Testis (tissue), 3 donors: Measurements from ENCODE around the gene ANKRD44. TPM values are rescaled to one million over a fixed set of nuclear protein-coding genes. Genes with fewer than 3 reads are reported as not detected.

Experiments used
- DNase-seq: peaks from one replicate; pipeline ENCODE4 v3.0.0-alpha.2; 2019
- H3K27ac ChIP-seq, 2 donors: fragments of 200-600 bp; sonication (generic); one replicate each; pipeline ENCODE4 v1.5.1; 2019
- H3K27me3 ChIP-seq: fragments of 200-600 bp; sonication (generic); one replicate; pipeline ENCODE4 v1.5.1; 2019
- H3K36me3 ChIP-seq: fragments of 200-600 bp; sonication (generic); one replicate; pipeline ENCODE4 v1.5.1; 2017; ENCODE audit warnings: low read depth; ENCODE audit errors: missing control alignments
- H3K4me1 ChIP-seq: fragments of 200-600 bp; sonication (generic); one replicate; pipeline ENCODE4 v1.5.1; 2019
- H3K4me3 ChIP-seq, 2 donors: fragments of 200-600 bp; sonication (generic); one replicate each; pipeline ENCODE4 v1.5.1; 2017 to 2019
- H3K9me3 ChIP-seq: fragments of 200-600 bp; sonication (generic); one replicate; pipeline ENCODE4 v1.5.1; 2017
- POLR2A ChIP-seq: fragments of 450-650 bp; IDR thresholded peaks from one replicate; pipeline ENCODE4 v1.6.1; 2017; ENCODE audit warnings: antibody characterized with exemption, mild to moderate bottlenecking, moderate library complexity
- WGBS, 2 donors: methylation state at CpG; one replicate each; pipeline ENCODE4 v1.1.5; 2018; 5-methylcytosine and 5-hydroxymethylcytosine counted together
- intact Hi-C: fragments of 100-400 bp; cut with DNase I; formaldehyde crosslinking; loops from one replicate; pipeline ENCODE4 v1.15.1; 2023; ENCODE audit warnings: low total_unique reads
- polyA plus RNA-seq: library from polyadenylated mRNA; stranded (reverse); fragments of 350-450 nt; fragmentation: Illumina TruSeq; extraction: RNeasy Lipid Tissue Mini Kit (QIAGEN cat#74804); gene quantifications from one replicate; pipeline ENCODE4 v1.2.3, GENCODE V29; 2014; ENCODE audit warnings: low read depth, low replicate concordance; ENCODE audit not compliant: insufficient read depth
- total RNA-seq, 2 donors: library from RNA; depleted of rRNA; stranded (reverse); fragments of >200 nt; gene quantifications; one replicate each; pipeline ENCODE4 v1.2.3, GENCODE V29; 2016
- TF ChIP-seq, protein P1 (sequence below), 3 experiments: fragments of 450-650 bp in 2 of 3; fragments of 200-600 bp in 1 of 3; sonication (generic) in 1 of 3; IDR thresholded peaks; one replicate each; pipeline ENCODE4 v1.5.1; 2016 to 2019; ENCODE audit warnings: antibody characterized with exemption in 3 of 3, mild to moderate bottlenecking in 2 of 3, moderate library complexity in 1 of 3

Gene ANKRD44
- total and polyA plus RNA-seq, 3 donors from 2014 or later: 11.2 to 14.5 (median 11.5) TPM

DNA sequence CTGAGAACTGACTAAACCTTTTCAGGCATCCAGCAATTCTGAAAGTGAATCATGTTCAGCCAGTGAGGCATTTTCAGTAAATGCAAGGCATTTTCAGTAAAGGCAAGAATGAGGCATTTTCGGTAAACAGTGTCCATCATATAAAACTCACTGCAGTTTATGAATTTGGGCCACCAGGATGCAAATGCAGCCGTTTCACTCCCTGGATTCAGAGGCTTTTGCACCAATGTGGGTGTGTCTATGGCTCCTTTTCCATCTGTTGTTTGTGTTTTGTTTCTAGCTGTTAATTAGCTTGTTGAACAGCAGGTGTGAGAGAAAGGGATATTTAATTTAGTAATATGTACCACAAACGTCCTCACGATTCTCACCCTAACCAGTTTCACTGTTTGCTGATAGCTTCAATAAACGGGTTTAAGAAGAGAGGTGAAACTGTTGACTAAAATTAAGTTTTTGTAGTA lies 267.8 kb downstream of the ANKRD44 start:
- H3K27ac ChIP-seq: no peak overlapping the region
- intact Hi-C loops: no loop called here
- DNase-seq: no peak
- no peaks in the 10 kb centered on the region for H3K4me1 ChIP-seq
- no peaks in the 10 kb centered on the region for H3K36me3 ChIP-seq
- no peaks in the 10 kb centered on the region for H3K9me3 ChIP-seq
- H3K4me3 ChIP-seq: no peak overlapping the region
- TF ChIP-seq, protein P1, sequence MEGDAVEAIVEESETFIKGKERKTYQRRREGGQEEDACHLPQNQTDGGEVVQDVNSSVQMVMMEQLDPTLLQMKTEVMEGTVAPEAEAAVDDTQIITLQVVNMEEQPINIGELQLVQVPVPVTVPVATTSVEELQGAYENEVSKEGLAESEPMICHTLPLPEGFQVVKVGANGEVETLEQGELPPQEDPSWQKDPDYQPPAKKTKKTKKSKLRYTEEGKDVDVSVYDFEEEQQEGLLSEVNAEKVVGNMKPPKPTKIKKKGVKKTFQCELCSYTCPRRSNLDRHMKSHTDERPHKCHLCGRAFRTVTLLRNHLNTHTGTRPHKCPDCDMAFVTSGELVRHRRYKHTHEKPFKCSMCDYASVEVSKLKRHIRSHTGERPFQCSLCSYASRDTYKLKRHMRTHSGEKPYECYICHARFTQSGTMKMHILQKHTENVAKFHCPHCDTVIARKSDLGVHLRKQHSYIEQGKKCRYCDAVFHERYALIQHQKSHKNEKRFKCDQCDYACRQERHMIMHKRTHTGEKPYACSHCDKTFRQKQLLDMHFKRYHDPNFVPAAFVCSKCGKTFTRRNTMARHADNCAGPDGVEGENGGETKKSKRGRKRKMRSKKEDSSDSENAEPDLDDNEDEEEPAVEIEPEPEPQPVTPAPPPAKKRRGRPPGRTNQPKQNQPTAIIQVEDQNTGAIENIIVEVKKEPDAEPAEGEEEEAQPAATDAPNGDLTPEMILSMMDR (IDR thresholded peaks at IDR 0.05): no peak
- TF ChIP-seq POLR2A: no peak
- H3K27me3 ChIP-seq: no peaks in the 10 kb centered on the region
- 87 to 92% methylated on average over 5 of the region's 5 CpGs for WGBS, 2 donors

DNA sequence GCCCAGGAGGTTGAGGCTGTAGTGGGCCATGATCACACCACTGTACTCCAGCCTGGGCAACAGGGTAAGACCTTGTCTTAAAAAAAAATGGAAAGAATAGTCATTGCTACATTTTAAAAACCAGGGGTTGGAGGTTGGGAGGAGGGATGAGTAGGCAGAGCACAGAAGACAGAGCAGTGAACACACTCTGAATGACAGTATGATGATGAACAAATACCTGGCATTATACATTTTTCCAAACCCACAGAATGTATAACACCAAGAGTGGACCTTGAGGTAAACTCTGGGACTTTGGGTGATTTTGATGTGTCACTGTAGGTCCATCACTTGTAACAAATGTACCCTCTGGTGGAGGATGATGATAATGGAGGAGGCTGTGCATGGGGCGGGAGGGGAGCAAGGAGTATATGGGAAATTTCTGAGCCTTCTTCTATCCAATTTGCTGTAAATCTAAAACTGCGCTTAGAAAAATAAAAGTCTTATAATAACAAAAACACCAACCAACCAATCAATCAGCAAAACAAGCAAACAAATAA lies 272.6 kb downstream of the ANKRD44 start:
- intact Hi-C loops: no loop called here
- no peak overlapping the region for H3K27ac ChIP-seq
- no peaks in the 10 kb centered on the region for H3K36me3 ChIP-seq
- H3K4me3 ChIP-seq: no peak overlapping the region
- TF ChIP-seq POLR2A: no peak
- TF ChIP-seq, protein P1 (IDR thresholded peaks at IDR 0.05): no peak
- WGBS, 2 donors: 92 to 95% methylated on average over 2 of the region's 2 CpGs
- no peaks in the 10 kb centered on the region for H3K9me3 ChIP-seq
- H3K27me3 ChIP-seq: no peaks in the 10 kb centered on the region
- H3K4me1 ChIP-seq: no peaks in the 10 kb centered on the region
- DNase-seq: no peak

DNA sequence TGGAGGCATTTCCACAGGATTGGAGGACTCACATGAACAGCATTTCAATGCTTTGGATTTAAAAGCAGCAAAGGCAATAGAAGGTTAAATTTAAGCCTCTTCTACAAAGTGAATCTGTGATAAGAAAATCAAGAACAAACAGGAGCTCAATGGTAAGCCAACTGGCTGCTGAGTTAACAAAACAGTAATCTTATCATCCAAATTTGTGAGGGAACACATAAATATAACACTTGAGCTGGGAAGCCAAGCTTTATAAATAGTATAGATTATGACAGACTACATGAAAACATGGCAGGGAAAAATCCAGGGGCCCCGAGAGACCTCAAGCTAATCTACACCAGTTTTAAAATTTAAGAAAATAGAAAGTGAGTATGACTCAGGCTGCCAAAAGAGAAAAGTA lies 275.6 kb downstream of the ANKRD44 start:
- Histone ChIP-seq H3K27ac (no peak overlapping the region), H3K27me3 (no peaks in the 10 kb centered on the region), H3K9me3 (no peaks in the 10 kb centered on the region), H3K4me1 (no peaks in the 10 kb centered on the region), H3K4me3 (no peak overlapping the region), H3K36me3 (no peaks in the 10 kb centered on the region)
- no peak for TF ChIP-seq POLR2A
- TF ChIP-seq, protein P1 (IDR thresholded peaks at IDR 0.05): no peak
- intact Hi-C loops: no loop called here
- WGBS, 2 donors: 74 to 79% methylated on average over 1 of the region's 1 CpG
- DNase-seq: no peak

DNA sequence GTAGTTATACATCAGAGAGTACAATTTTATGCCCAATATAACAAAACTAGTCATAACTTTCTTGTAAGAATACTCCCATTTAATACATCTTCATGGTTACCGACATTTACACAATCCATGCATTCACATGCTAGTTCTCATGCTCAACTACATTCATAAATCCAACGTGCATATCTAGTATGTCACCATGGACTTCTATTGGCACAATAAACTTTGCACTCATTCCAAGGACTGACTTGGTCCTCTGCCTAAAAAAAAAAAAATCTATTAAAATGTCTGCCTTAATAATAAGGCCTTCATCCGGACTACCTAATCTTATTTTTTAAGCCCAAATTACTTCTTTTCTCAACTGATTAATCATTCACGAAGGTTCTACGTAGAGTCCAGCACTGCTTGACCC lies 276.3 kb downstream of the ANKRD44 start:
- TF ChIP-seq, protein P1 (IDR thresholded peaks at IDR 0.05): no peak
- TF ChIP-seq POLR2A: no peak
- H3K4me3 ChIP-seq: no peak overlapping the region
- H3K4me1 ChIP-seq: no peaks in the 10 kb centered on the region
- DNase-seq: no peak
- intact Hi-C loops: no loop called here
- H3K27me3 ChIP-seq: no peaks in the 10 kb centered on the region
- no peaks in the 10 kb centered on the region for H3K9me3 ChIP-seq
- WGBS, 2 donors: 70 to 83% methylated on average over 5 of the region's 5 CpGs
- no peak overlapping the region for H3K27ac ChIP-seq
- no peaks in the 10 kb centered on the region for H3K36me3 ChIP-seq

DNA sequence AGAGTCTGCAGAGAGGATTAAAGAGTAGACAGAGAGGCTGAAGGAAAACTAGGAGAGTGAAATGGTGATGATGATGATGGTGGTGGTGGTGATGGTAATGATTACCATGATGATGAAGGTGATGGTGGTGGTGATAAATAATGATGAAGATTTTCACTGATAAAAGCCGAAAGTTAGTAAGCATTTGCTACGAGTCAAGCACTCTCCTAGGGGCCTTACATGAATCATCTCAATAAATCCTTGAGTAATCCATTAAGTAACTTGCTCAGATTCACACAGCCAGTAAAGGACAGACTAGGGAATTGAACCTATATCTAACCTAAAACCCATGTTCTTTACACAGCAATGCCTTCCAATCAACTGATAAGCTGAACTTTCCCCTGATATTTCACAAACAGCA lies 277.4 kb downstream of the ANKRD44 start:
- Histone ChIP-seq H3K4me3 (no peak overlapping the region), H3K27me3 (no peaks in the 10 kb centered on the region), H3K36me3 (no peaks in the 10 kb centered on the region), H3K4me1 (no peaks in the 10 kb centered on the region), H3K9me3 (no peaks in the 10 kb centered on the region), H3K27ac (no peak overlapping the region)
- intact Hi-C loops: no loop called here
- no peak for DNase-seq
- TF ChIP-seq POLR2A: no peak
- TF ChIP-seq, protein P1 (IDR thresholded peaks at IDR 0.05): no peak
- 86 to 96% methylated on average over 2 of the region's 2 CpGs for WGBS, 2 donors
